Upper lobe of right lung (tissue), 1 donor: Measurements from ENCODE around the gene AMBP. TPM values are rescaled to one million over a fixed set of nuclear protein-coding genes. Genes with fewer than 3 reads are reported as not detected.

Source experiments
- ATAC-seq: fragments of 200-7000 bp; cut with Tn5 transposase; one replicate; pipeline ENCODE4 v1.9.1; 2020; ENCODE audit warnings: mild to moderate bottlenecking, moderate library complexity
- DNase-seq: peaks from one replicate; pipeline ENCODE4 v3.0.0-alpha.2; 2020
- H3K27ac ChIP-seq: fragments of 200-600 bp; one replicate; pipeline ENCODE4 v1.8.0; 2022
- H3K27me3 ChIP-seq: fragments of 200-600 bp; one replicate; pipeline ENCODE4 v1.8.0; 2022; ENCODE audit warnings: mild to moderate bottlenecking
- H3K36me3 ChIP-seq: fragments of 200-600 bp; one replicate; pipeline ENCODE4 v1.8.0; 2022
- H3K4me1 ChIP-seq: fragments of 200-600 bp; one replicate; pipeline ENCODE4 v1.8.0; 2022
- H3K4me3 ChIP-seq: fragments of 200-600 bp; one replicate; pipeline ENCODE4 v1.8.0; 2022; ENCODE audit warnings: mild to moderate bottlenecking
- H3K9me3 ChIP-seq: fragments of 200-600 bp; one replicate; pipeline ENCODE4 v1.8.0; 2022
- intact Hi-C: fragments of 100-400 bp; cut with DNase I; formaldehyde crosslinking; loops from one replicate; pipeline ENCODE4 v1.11.0; 2022
- total RNA-seq: library from RNA; stranded (reverse); fragmentation: NEBNext Ultra II Directional; extraction: Animal tissue kit (Norgen Biotek cat#: 25700); gene quantifications from one replicate; pipeline ENCODE4 v1.2.1, GENCODE V29; 2021
- TF ChIP-seq, protein P1 (sequence below): fragments of 200-600 bp; IDR thresholded peaks from one replicate; pipeline ENCODE4 v1.8.0; 2022; ENCODE audit warnings: antibody characterized with exemption
- donor health status: DM: no; HTN: yes; CAD: no; lungs with severe emphysema.

Gene AMBP
- total RNA-seq, 1 donor from 2014 or later: 0.67 TPM

DNA sequence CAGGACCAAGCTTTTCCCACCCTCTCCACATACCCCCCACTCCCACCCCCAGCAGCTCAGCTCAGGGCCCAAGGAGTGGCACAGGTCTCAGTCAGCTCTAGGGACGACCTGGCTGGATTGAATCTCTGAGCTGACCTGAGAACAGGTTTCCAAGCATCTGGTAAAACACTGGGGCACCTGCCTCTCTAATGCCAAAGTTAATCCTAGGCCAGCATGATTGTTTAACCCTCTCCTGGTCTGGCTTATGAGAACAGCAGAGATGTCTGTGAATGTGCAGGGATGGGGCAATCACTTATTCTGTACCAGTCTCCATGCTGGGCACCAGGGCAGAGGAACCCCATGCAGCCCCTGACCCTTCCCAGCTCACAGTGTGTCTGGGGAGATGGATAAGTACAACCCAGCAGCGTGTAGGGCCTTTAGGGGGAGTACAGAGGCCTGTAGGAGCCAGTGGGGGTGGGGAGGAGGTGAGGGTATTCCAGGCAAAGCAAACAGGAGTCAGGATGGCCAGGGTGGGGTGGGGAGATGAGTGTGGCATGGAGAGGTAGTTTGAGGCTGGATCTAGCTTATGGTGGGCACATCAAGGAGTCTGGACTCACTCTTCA lies 21.7 kb upstream of the AMBP start:
- H3K4me3 ChIP-seq: no peak overlapping the region
- DNase-seq (peak; percentile 38), ATAC-seq (no peak)
- H3K36me3 ChIP-seq: no peaks in the 10 kb centered on the region
- intact Hi-C loops: no loop called here
- H3K9me3 ChIP-seq: no peaks in the 10 kb centered on the region
- H3K4me1 ChIP-seq: peaks cover 6% of the 10 kb centered on the region
- H3K27me3 ChIP-seq: peaks cover 19% of the 10 kb centered on the region
- TF ChIP-seq, protein P1, sequence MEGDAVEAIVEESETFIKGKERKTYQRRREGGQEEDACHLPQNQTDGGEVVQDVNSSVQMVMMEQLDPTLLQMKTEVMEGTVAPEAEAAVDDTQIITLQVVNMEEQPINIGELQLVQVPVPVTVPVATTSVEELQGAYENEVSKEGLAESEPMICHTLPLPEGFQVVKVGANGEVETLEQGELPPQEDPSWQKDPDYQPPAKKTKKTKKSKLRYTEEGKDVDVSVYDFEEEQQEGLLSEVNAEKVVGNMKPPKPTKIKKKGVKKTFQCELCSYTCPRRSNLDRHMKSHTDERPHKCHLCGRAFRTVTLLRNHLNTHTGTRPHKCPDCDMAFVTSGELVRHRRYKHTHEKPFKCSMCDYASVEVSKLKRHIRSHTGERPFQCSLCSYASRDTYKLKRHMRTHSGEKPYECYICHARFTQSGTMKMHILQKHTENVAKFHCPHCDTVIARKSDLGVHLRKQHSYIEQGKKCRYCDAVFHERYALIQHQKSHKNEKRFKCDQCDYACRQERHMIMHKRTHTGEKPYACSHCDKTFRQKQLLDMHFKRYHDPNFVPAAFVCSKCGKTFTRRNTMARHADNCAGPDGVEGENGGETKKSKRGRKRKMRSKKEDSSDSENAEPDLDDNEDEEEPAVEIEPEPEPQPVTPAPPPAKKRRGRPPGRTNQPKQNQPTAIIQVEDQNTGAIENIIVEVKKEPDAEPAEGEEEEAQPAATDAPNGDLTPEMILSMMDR: no peak
- H3K27ac ChIP-seq: no peak overlapping the region

DNA sequence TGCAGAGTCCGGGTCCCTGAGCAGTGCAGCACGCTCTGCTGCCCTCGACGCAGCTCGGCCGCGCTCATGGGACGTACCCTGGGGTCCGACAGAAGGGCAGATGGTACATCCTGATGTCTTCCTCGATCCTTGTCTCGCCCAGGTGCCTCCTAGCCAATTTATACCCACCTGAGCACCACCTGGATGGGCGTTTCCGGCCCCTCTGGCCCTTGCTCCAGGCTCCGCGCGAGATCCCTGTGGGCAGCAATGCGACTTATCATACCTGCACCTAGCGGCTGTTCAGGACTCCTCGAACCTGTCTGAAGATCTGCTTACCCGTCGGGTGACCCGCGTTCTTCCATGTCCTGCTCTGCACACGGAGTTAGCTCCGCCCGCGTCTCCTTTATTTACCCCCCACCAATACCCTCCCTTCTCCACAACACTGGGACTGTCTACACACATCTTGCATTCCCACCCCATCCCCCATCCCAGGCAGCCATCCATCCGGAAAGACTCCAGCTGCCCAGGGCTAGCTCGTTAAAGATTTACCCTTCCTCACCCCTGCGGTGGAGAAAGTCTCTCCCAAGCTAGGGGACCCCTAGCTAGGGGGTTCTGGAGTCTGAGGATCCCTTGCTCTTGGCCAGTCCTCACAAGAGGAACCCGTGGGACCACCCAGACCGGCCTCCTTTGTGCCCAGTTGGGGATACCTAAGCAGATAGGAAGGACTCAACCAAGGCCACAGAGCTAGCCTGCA lies 21.0 kb upstream of the AMBP start, which contains the start of gene KIF12:
Gene KIF12 (minus strand): TSS at position 357 of the 733 bp plus-strand sequence. CDS start 16 bp downstream, at position 341.
- ATAC-seq: peak; percentile 4
- H3K9me3 ChIP-seq: no peaks in the 10 kb centered on the region

DNA sequence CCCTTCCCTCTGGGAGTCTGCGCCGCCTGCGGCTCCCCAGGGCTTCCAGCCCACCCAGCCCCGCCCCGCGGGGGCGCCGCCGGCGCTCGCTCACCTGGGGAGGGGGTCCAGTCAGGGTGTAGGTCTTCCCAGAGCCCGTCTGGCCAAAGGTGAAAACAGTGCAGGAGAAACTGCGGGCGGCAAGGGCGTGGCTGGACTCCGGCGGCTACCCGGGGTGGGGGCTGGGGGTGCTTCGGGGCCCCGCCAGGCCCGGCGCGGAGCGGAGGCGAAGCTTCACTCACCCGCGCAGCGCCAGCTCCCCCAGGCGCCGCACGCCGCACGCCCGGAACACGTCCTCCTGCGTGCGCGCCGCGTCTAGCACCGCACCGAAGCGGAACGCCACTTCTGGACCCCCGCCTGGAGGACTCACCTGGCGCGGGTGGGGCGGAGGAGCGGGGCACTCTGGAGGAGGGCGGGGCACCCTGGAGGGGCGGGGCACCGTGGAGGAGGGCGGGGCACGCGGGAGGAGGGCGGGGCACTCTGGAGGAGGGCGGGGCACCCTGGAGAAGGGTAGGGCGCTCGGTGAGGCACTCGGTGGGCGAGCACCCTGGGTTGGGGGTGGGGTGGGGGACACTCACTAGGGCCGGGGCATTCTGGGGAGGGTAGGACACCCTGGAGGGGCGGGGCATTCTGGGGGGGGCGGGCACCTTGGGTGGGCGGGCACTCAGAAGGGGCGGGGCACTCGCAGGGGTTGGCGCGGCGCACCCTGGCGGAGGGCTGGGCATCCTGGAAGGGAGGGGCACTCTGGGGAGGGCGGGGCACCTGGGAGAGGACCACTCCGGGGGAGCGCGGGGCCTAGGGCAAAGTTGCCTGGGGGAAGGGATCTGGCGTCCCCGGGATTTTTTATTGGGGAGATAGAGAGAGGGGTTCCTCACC lies 20.2 kb upstream of the AMBP start:
- H3K36me3 ChIP-seq: no peaks in the 10 kb centered on the region
- peaks cover 19% of the 10 kb centered on the region for H3K27me3 ChIP-seq
- TF ChIP-seq, protein P1: no peak
- DNase-seq (peak; percentile 87), ATAC-seq (peak; percentile 92)
- H3K27ac ChIP-seq: no peak overlapping the region
- no peaks in the 10 kb centered on the region for H3K9me3 ChIP-seq
- intact Hi-C loops: no loop called here
- peaks cover 6% of the 10 kb centered on the region for H3K4me1 ChIP-seq
- H3K4me3 ChIP-seq: peak overlapping the region; percentile 48

More for the DNA sequence above, 21.0 kb upstream of the AMBP start, which contains the start of gene KIF12:
- intact Hi-C loops: no loop called here
- H3K4me1 ChIP-seq: peaks cover 6% of the 10 kb centered on the region
- TF ChIP-seq, protein P1: no peak
- H3K36me3 ChIP-seq: no peaks in the 10 kb centered on the region
- H3K27me3 ChIP-seq: peaks cover 19% of the 10 kb centered on the region
- peak; percentile 61 for DNase-seq
- no peak within 1 kb of the TSS for H3K27ac ChIP-seq
- H3K4me3 ChIP-seq: peak within 1 kb of the TSS; percentile 48

- intact Hi-C loops: no loop called here
- H3K4me1 ChIP-seq: peaks cover 6% of the 10 kb centered on the region
- no peaks in the 10 kb centered on the region for H3K9me3 ChIP-seq
- peak overlapping the region; percentile 48 for H3K4me3 ChIP-seq
- ATAC-seq (no peak), DNase-seq (peak; percentile 53)
- no peak overlapping the region for H3K27ac ChIP-seq
- TF ChIP-seq, protein P1: no peak
- peaks cover 15% of the 10 kb centered on the region for H3K27me3 ChIP-seq
- no peaks in the 10 kb centered on the region for H3K36me3 ChIP-seq
Measured at GRCh38 chr9:114097613-114098020, 19.5 kb upstream of the AMBP start.

DNA sequence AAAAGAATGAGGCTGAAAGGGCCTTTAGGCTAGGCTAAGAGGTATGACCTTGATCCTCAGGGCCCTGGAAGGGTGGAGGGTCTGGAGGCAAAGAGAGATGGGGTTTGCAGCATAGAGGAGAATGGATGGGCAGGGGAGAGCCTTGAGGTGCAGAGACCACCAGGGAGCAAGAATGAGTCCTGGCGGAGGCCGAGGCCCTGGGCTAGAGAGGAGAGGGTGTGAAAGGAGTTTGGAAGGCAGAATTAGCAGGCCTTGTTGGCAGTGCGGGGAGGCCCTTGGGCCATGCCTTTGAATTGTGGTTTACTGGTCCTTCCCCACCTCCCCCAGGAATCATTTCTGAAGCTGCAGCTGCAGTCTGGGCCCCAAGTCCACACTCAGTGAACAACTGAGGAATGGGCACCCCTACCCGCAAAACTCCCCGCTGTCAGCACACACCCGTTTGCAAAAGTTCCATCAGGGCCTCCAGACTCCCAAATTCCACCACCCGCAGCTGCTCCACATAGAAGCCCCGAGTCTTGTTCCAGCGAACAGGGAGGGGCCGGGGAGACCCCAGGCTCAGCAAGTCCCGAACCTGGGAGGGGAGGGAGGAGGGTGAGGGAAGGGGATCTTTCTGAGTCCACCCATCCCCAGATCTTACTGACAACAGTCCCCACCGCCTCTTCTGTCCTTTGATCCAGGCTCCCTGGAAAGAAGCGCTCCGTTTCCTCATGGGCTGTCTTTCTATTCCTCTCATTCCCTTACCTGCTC lies 18.9 kb upstream of the AMBP start:
- peak; percentile 49 for DNase-seq
- Histone ChIP-seq H3K27ac (no peak overlapping the region), H3K9me3 (no peaks in the 10 kb centered on the region), H3K27me3 (peaks cover 15% of the 10 kb centered on the region), H3K36me3 (no peaks in the 10 kb centered on the region), H3K4me1 (peaks cover 6% of the 10 kb centered on the region), H3K4me3 (no peak overlapping the region)
- intact Hi-C loops: no loop called here
- TF ChIP-seq, protein P1: no peak
- no peak for ATAC-seq
